GM12864 (cell line): ENCODE data around the gene CCDC86.

ENCODE experiments used
- DNase-seq: peaks from one replicate; pipeline ENCODE4 v3.0.0-alpha.2; 2011; ENCODE audit warnings: low read depth
- H3K4me3 ChIP-seq: 2 replicates; pipeline ENCODE4 v1.5.1; 2011; ENCODE audit warnings: mild to moderate bottlenecking, low read depth, low read length, control low read depth
- CTCF ChIP-seq: IDR thresholded peaks from 2 replicates; pipeline ENCODE4 v1.5.1; 2011; ENCODE audit warnings: low read depth, mild to moderate bottlenecking, moderate library complexity, low read length, control low read depth, inconsistent platforms; ENCODE audit errors: missing control alignments

CCDC86 gene

GRCh38 chr11:60852982-60853950 is 11.4 kb downstream of the CCDC86 start:
- H3K4me3 ChIP-seq = no peak overlapping the region
- DNase-seq = no peak
- no peak for TF ChIP-seq CTCF

GRCh38 chr11:60854140-60854846 is 12.4 kb downstream of the CCDC86 start:
- no peak overlapping the region for H3K4me3 ChIP-seq
- no peak for TF ChIP-seq CTCF
- DNase-seq = no peak

- no peak for TF ChIP-seq CTCF
- DNase-seq = no peak
- H3K4me3 ChIP-seq = no peak overlapping the region
Measured at GRCh38 chr11:60854847-60855725, 13.2 kb downstream of the CCDC86 start.

GRCh38 chr11:60855726-60856633 is 14.1 kb downstream of the CCDC86 start, which contains the start of gene PTGDR2:
TSS of gene PTGDR2 (minus strand) at chr11:60855950. CDS start at chr11:60853722, 2,228 bp downstream.
- no peak for TF ChIP-seq CTCF
- DNase-seq = no peak
- H3K4me3 ChIP-seq = no peak within 1 kb of the TSS

- H3K4me3 ChIP-seq = no peak overlapping the region
- DNase-seq = no peak
Measured at GRCh38 chr11:60857378-60858232, 15.7 kb downstream of the CCDC86 start.

More at GRCh38 chr11:60857378-60858232, 15.7 kb downstream of the CCDC86 start:
- no peak for TF ChIP-seq CTCF
